Measurements from ENCODE around the gene ISG20L2. TPM values are rescaled to one million over a fixed set of nuclear protein-coding genes. Genes with fewer than 3 reads are reported as not detected.
A peak's percentile ranks its signal among the peaks of the same experiment; 100 is the strongest.

Gene ISG20L2
- total RNA-seq, 1 donor from 2014 or later = 6.6 TPM

DNA sequence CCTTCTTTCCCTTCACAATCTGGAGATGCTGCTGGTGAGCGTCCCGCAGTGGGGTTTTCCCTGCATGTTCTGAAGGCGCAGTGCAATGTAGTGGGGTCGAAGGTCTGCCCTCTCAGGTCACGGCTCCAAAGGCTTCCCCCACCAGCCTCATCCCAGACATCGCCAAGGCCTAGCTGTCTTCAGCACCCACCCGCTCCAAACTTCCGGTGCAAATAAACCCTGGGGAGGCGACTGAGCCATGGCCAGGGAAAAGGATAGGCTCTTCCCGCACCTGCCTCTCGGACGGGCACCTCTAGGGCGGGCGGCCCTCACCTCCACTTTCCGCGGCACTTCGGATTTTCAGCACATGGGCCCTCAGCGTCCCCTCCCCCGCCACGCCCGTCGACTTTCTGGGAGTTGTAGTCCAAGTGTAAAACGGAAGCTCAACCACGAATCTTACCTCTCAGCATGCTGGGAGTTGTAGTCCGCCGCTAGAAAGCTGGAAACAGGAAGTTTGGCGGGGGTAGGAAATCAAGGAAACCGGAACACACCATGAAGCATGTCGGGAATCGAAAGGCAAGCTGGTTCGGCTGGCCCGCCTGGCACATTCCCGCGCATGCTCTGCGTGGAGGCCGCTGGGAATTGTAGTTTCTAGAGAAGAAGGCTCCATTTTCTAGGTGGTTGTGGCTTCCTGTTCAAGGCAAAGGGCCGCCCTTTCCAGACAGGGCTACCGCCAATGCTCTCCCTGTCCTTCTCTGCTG, 12.3 kb upstream of the ISG20L2 start, which contains the start of gene MRPL24:
Gene MRPL24, minus strand, starts transcription at position 348 of the 740 bp plus-strand sequence. CDS start 2,384 bp downstream, outside the sequence.
- peak; percentile 99 for DNase-seq

DNA sequence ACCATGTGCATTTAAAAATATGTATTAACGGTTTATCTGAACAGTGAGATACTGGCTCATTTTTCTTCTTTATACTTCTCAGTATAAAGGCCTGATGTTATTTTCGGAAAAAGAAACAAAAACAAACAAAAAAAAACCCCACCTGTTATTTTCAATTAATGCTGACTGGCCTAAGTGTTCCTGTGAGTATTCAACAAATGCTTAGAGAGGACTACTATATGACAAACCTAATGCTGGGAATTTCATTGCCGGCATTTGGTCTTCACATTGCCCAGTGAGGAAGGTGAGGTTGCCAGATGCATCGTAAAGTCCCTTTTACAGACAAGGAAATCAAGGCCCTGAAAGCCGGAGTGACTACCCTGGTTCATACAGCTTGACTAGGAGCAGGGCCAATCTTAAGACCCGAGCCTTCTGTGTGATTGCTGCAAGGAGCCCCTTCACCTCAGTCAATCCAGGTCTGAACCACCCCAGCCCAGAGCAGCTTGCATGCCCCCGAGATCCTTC, 11.7 kb upstream of the ISG20L2 start:
- peak; percentile 40 for DNase-seq

DNA sequence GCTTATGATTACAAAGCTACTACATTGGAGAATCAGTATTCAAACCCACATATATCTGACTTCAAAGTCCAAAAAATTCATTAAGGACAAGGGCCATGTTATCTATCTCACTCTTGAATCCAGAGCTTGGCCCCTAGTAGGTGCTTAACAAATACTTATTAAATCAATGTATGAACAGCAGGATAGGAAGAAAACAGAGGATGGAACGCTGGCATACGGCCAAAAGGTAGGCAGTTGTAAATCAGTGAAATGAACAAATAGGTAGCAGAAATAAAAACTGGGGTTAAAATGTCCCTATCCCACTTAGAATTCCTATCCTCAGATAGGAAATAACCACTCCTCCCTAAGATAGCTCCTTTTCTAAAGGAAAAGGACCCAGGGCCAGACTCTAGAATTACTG, 10.3 kb upstream of the ISG20L2 start:
- no peak for DNase-seq

GRCh38 chr1:156738407-156738806, 9.8 kb upstream of the ISG20L2 start:
- no peak for DNase-seq

DNA sequence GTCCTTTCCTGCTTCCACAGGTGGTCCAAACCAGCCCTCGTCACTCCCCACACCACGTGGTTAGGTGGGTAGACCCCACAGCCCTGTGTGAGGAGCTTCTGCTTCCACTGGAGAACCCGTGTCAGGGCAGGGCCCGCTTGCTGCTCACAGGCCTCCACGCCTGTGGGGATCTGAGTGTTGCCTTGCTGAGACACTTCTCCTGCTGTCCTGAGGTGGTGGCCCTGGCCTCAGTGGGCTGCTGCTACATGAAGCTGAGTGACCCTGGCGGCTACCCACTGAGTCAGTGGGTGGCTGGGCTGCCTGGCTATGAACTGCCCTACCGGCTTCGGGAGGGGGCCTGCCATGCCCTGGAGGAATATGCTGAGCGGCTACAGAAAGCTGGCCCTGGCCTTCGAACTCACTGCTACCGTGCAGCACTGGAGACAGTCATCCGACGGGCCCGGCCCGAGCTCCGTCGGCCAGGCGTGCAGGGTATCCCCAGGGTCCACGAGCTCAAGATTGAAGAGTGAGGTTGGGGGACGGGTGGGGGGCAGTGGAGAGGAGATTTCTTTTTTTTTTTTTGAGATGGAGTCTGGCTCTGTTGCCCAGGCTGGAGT, 5.5 kb upstream of the ISG20L2 start:
- no peak for DNase-seq

DNA sequence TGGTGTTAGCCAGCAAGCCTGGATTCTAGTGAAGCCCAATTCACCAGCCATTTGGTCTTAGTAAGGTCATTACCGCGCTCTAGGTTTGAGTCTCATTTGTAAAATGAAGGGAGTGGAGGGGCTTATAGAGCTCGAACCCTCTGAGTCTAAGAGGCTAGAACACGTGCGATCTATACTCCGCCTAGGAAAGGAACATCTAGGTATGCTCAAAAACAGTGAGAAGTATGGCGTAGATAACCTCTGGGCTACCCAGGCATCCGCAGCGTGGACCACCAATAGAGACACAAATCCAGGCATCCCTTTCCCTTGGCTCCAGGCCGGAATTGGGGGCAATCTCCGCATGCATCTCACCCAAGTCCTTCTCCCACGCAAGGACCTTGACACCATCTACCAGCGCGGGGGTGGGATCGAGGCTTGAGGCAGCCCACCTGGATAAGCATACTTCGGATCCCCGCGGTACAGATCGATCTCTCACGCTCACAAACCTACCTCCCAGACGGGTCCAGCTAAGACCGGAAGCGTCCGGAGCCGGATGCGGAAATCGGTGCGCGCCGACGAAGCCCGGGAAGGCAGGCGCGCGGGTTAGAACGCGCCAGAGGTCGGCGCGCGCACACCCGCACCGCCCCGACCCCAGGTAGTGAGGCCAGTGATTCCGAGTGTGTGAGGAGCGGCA, 504 bp downstream of the ISG20L2 start, which contains the start of gene METTL25B:
Gene METTL25B, plus strand, starts transcription at position 544 of the 673 bp plus-strand sequence. CDS start 636 bp downstream, outside the sequence.
- DNase-seq = peak; percentile 69

DNA sequence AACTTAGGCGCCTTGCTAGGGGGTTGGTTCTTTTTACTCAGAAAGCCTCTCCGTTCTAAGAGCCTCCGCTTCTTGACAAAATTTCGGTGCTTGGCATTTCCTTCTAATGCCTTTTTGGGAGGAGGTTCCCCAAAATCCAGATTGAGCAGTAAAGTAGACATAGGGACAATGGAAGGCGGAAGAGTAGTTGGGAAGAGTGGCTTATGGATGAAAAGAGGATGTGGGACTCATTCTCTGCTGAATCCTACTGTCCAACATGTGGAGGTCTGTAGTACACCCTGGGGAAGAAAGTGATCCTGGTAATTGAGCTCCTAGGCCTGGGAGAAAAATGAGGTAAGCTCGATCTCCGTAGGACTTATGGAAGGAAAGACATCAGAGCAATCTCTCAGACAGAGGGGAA, 1.1 kb downstream of the ISG20L2 start:
- no peak for DNase-seq

- DNase-seq = peak; percentile 57
Measured at GRCh38 chr1:156726549-156727226, 1.9 kb downstream of the ISG20L2 start.

- peak; percentile 75 for DNase-seq
Measured at GRCh38 chr1:156725683-156726280, 2.8 kb downstream of the ISG20L2 start.

GRCh38 chr1:156721535-156721934, 7.0 kb downstream of the ISG20L2 start:
- DNase-seq = no peak

DNA sequence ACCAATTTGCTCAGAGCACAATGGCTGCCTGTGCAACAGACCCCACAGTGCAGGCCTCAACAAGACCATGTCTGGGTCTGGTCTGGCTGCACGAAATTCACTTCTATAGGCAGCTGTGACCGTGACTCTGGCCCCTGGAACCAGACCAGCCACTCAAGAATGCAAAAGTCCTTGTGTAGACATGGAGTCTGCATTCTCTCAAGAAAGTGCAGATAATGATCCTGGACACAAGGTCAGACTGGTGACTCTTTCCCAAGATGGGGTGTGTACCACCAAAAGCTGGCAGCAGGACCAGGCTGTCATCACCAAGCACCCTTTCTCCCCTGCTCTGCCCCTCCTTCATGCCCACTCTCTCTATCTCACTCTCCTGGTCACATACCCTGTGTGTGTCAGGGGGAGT, 7.4 kb downstream of the ISG20L2 start:
- DNase-seq = no peak

DNA sequence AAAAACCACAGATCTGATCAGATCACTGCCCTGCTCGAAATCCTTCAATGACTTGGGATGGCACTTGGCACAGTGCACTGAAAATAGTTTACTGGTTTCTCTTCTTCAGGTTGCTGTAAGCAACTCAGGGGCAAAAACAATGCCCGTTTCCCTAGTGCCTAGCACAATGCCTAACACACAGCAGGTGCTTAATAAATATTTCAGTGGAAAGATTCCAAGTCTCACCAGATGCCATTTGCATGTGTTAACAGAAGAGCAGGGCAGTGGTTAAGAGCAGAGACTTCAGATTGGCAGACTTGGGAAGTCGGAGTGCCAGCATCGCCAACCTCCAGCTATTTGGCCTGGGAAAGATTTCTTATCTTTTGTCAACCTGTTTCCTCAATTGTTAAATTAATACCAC, 11.2 kb downstream of the ISG20L2 start:
- DNase-seq = no peak

DNA sequence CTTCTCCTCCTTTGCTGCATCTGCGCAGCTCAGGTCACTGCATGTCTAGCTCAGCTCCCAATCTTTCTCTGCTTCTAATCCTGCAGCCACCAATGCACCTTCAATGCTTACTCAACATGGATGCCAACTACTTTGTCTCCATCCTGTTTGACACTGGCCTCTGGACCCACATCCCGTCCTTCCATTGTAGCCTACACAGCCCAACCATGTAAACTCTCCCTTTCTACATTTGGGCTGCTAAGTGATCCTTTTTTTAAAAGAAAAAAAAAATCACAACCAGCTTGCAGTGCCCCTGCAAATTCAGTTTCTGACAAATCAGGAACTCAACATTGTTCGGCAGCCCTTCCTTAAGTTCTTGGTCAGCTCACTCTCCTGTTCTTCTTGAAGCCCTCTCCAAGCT, 13.7 kb downstream of the ISG20L2 start:
- DNase-seq = no peak

- no peak for DNase-seq
Measured at GRCh38 chr1:156712626-156713025, 15.9 kb downstream of the ISG20L2 start.

GRCh38 chr1:156711011-156711817, 17.4 kb downstream of the ISG20L2 start:
- peak; percentile 12 for DNase-seq

- peak; percentile 9 for DNase-seq
Measured at GRCh38 chr1:156709757-156710489, 18.6 kb downstream of the ISG20L2 start.

DNA sequence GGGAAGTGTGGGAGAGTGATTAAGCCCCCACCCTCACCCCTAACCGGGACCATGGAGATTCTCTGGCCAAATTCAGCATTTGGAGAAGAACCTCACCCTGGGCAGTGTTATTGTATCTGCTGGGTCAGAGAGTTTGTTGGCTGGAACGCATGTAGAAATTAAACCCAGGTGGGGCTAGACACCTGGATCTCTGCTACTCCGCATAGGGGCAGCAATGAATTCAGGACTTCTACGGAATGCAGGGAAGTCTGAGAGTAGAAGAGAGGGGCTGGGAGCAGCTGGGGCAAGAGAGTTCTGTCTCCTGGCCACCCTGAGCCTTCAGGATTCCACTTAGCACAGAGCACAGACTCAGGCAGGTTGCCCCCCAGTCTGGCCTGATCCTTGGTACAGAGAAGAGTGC, 19.5 kb downstream of the ISG20L2 start:
- DNase-seq = no peak

DNA sequence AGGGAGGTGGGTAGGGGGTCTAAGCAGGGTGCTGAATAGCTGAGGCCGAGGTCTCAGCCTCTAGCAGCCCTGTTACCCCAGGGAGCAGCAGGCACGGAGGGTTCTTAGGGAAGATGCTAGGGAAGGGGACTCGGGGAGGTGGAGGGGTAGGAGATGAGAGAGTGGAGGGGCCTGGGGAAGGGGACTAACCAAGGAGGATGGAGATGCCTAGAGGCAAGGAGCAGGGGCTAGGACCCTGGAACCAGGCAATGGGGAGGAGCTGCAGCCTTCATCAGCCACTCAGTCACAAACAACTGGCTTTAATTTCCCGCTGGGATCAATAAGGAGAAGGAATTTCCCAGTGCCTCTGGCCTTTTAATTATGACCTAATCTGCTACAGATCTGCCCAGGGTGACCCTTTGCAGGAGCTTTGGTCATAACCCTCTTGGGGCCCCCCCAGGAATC, 20.3 kb downstream of the ISG20L2 start:
- DNase-seq = peak; percentile 76

DNA sequence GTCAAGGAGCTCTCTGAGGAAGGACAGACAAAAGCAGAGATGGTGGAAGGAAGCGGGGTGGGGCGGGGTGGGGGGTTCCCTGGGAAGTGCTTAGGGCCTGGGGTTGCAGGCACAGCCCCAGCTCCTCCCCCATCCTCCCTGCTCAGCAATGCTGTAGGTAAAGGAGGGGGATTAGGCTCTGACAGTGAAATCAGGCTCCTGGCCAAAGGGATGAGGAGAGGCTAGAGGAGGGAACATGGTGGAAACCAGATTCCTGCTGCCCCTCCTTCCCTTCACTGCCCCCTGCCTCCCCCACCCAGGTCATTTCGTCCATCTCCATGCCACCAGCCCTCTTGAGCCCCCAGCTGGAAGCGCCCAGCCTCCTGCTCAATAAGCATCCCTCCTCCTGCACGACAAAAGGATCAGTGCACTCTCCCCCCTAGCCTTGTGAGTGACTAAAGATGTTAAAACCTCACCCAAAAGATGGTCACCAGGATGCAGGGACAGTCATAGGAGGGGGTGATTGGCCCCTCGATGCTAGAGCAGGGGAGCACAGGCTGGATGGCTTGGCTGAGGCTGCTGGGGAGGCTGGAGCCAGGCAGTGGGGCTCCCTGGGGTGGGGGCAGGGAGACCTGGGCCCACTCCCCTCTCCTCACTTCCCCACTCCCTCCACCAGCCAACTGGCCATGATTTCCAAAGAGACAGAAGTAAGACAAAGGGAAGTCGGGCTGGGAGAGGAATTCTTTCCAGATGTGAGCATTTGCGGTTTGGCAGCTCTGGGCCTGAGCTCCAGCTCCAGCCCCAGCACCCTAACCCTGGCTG, 20.9 kb downstream of the ISG20L2 start:
- peak; percentile 91 for DNase-seq

Measured in skin of body (tissue), 2 donors.